Esophagus mucosa (tissue), 1 donor: ENCODE results near the gene ADAM20. TPM values are rescaled to one million over a fixed set of nuclear protein-coding genes. Genes with fewer than 3 reads are reported as not detected.

Source experiments
- total RNA-seq: library from RNA; stranded (reverse); gene quantifications from one replicate; pipeline ENCODE4 v1.2.4, GENCODE V29; 2023
- donor health status: DM: yes; HTN: yes; CAD: no.

The ADAM20 gene
- total RNA-seq, 1 donor from 2014 or later: 0.80 TPM

Other genes starting within 250 kb of the ADAM20 start
- 46.0 TPM for gene COX16, start 175.3 kb downstream of the ADAM20 start, total RNA-seq
- 10.2 TPM for gene SYNJ2BP, start 117.9 kb downstream of the ADAM20 start, total RNA-seq
- gene ADAM21, start 82.8 kb downstream of the ADAM20 start, total RNA-seq: not detected
- gene MED6, start 65.7 kb upstream of the ADAM20 start, total RNA-seq: 22.2 TPM
- 40.5 TPM for gene TTC9, start 106.9 kb upstream of the ADAM20 start, total RNA-seq